MCF 10A (cell line): ENCODE results near the gene PIGBOS1. TPM values are rescaled to one million over a fixed set of nuclear protein-coding genes. Genes with fewer than 3 reads are reported as not detected.

ENCODE experiments used
- BruUV-seq: library from RNA; stranded (reverse); fragments of 400-500 nt; replicated peaks from 2 replicates; lab custom pipeline; 2021; lab: Mats Ljungman, UMichigan
- CTCF ChIA-PET: fragments of 300-600 bp; sonication (Branson Sonifier 250); formaldehyde crosslinking; extraction: SDS; loops from one replicate; lab custom pipeline; 2021; ENCODE audit warnings: antibody characterized with exemption, inconsistent platforms; lab: Yijun Ruan, JAX
- POLR2A ChIA-PET: fragments of 300-600, 350-650 bp; sonication (Branson Sonifier 250); formaldehyde crosslinking; extraction: SDS; loops from one replicate; lab custom pipeline; 2020; ENCODE audit warnings: antibody characterized with exemption, inconsistent platforms; lab: Yijun Ruan, JAX
- DNase-seq: peaks from one replicate; pipeline ENCODE4 v3.0.0-alpha.2; 2018; ENCODE audit not compliant: unreplicated experiment
- H3K27ac Mint-ChIP-seq: one replicate; pipeline ENCODE4 v1.8.0; 2022; ENCODE audit warnings: mild to moderate bottlenecking, low read depth, mixed read lengths; ENCODE audit not compliant: unreplicated experiment
- H3K27me3 Mint-ChIP-seq: one replicate; pipeline ENCODE4 v1.8.0; 2022; ENCODE audit warnings: mixed read lengths; ENCODE audit not compliant: insufficient read depth, unreplicated experiment
- H3K36me3 Mint-ChIP-seq: one replicate; pipeline ENCODE4 v1.8.0; 2022; ENCODE audit warnings: mild to moderate bottlenecking, moderate library complexity, mixed read lengths; ENCODE audit not compliant: insufficient read depth, unreplicated experiment
- H3K4me1 Mint-ChIP-seq: one replicate; pipeline ENCODE4 v1.8.0; 2022; ENCODE audit warnings: mixed read lengths; ENCODE audit not compliant: insufficient read depth, unreplicated experiment
- H3K4me3 Mint-ChIP-seq: one replicate; pipeline ENCODE4 v1.8.0; 2022; ENCODE audit warnings: mild to moderate bottlenecking, moderate library complexity, mixed read lengths; ENCODE audit not compliant: unreplicated experiment
- H3K9me3 Mint-ChIP-seq: one replicate; pipeline ENCODE4 v1.8.0; 2022; ENCODE audit warnings: mixed read lengths; ENCODE audit not compliant: unreplicated experiment
- CTCF ChIP-seq: fragments of 200-600 bp; IDR thresholded peaks from one replicate; pipeline ENCODE4 v1.8.0; 2022; ENCODE audit warnings: antibody characterized with exemption, mild to moderate bottlenecking; ENCODE audit not compliant: unreplicated experiment
- intact Hi-C: fragments of 100-400 bp; cut with micrococcal nuclease; formaldehyde crosslinking; loops from 2 replicates; pipeline ENCODE4 v1.14.1; 2022
- total RNA-seq: library from RNA; stranded (reverse); gene quantifications from 2 replicates; pipeline ENCODE4 v1.2.3, GENCODE V29; 2022

PIGBOS1 gene
- total RNA-seq, 1 experiment from 2014 or later, result 13.9 TPM

- H3K27me3 Mint-ChIP-seq, result no peaks in the 10 kb centered on the region
- DNase-seq, result no peak
- no peak overlapping the region for H3K4me3 Mint-ChIP-seq
- H3K9me3 Mint-ChIP-seq, result no peaks in the 10 kb centered on the region
- H3K4me1 Mint-ChIP-seq, result peaks cover 10% of the 10 kb centered on the region
- POLR2A ChIA-PET, result no interaction called here
- H3K27ac Mint-ChIP-seq, result no peak overlapping the region
- TF ChIP-seq CTCF, result no peak
- CTCF ChIA-PET, result interaction anchor here (0.6 to 1.2 kb wide), 2 partner anchors 21 to 170 kb away, joined by 3 to 4 read pairs; no protein-coding TSS in a partner anchor
- intact Hi-C loops, result no loop called here
- no TSS peak for BruUV-seq
- H3K36me3 Mint-ChIP-seq, result peaks cover 13% of the 10 kb centered on the region
Measured at GRCh38 chr15:55270291-55270690, 48.6 kb downstream of the PIGBOS1 start.

DNA sequence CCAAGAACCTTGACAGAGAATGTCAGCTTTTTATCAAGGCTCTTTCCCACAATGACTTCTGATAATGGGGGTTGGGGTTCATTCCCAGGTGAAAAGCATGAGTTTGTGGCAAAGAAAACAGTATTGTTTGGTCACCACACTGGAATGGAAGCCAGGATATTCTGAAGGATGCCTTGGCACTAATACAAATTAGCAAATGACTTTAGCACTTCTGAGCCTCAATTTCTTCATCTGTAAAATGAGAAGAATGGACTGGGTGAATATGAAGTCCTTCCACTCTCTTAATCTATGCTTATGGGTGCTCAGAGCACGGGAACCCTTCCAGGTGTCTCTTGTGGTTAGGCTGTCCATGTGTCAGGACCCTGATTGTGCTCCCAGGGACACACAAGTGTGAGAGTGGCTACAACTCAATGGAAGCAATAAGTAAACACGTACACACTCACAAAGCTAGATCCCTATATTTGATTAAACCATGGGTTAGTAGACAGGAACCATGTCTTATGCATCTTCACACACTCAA, 50.7 kb downstream of the PIGBOS1 start:
- Mint-ChIP-seq H3K36me3 (peaks cover 6% of the 10 kb centered on the region), H3K9me3 (no peaks in the 10 kb centered on the region), H3K4me3 (no peak overlapping the region), H3K4me1 (peaks cover 10% of the 10 kb centered on the region), H3K27me3 (no peaks in the 10 kb centered on the region), H3K27ac (no peak overlapping the region)
- no peak for TF ChIP-seq CTCF
- no peak for DNase-seq
- POLR2A ChIA-PET, result interaction anchor here (1.5 kb wide), 1 partner anchor 9 kb away, joined by 7 read pairs; no protein-coding TSS in a partner anchor
- no TSS peak for BruUV-seq
- CTCF ChIA-PET, result interaction anchor here (0.7 kb wide), 1 partner anchor 14 kb away, joined by 3 read pairs; no protein-coding TSS in a partner anchor
- intact Hi-C loops, result no loop called here

GRCh38 chr15:55267401-55268175, 51.3 kb downstream of the PIGBOS1 start:
- Mint-ChIP-seq H3K36me3 (peaks cover 6% of the 10 kb centered on the region), H3K27ac (no peak overlapping the region), H3K4me3 (no peak overlapping the region), H3K4me1 (peaks cover 7% of the 10 kb centered on the region), H3K9me3 (no peaks in the 10 kb centered on the region), H3K27me3 (no peaks in the 10 kb centered on the region)
- DNase-seq, result no peak
- no peak for TF ChIP-seq CTCF
- BruUV-seq, result no TSS peak
- intact Hi-C loops, result no loop called here
- ChIA-PET CTCF (interaction anchor here (0.9 to 1.1 kb wide), 2 partner anchors 16 to 23 kb away, joined by 4 read pairs; no protein-coding TSS in a partner anchor), POLR2A (interaction anchor here (0.7 to 1.5 kb wide), 2 partner anchors 10 to 12 kb away, joined by 3 to 7 read pairs; no protein-coding TSS in a partner anchor)

Other genes starting within 250 kb of the PIGBOS1 start
- gene RSL24D1, start 122.2 kb downstream of the PIGBOS1 start, total RNA-seq, result 162 and 167 TPM in 2 replicates
- gene RAB27A, start 29.3 kb downstream of the PIGBOS1 start, total RNA-seq, result 36.0 and 43.6 TPM in 2 replicates
- 16.2 and 22.2 TPM in 2 replicates for gene PIGB, start 99 bp upstream of the PIGBOS1 start, total RNA-seq
- 30.4 and 50.1 TPM in 2 replicates for gene CCPG1, start 89.2 kb upstream of the PIGBOS1 start, total RNA-seq
- gene PIERCE2, start 89.4 kb upstream of the PIGBOS1 start, total RNA-seq, result 3.5 and 5.0 TPM in 2 replicates
- 3.8 and 4.0 TPM in 2 replicates for gene DNAAF4, start 189.1 kb upstream of the PIGBOS1 start, total RNA-seq